ENCODE data around the gene TBC1D22A. TPM values are rescaled to one million over a fixed set of nuclear protein-coding genes. Genes with fewer than 3 reads are reported as not detected.

Gene TBC1D22A
- polyA plus RNA-seq, 1 donor from 2014 or later, result 9.3 TPM

GRCh38 chr22:47047321-47048122 is 285.1 kb downstream of the TBC1D22A start:
- Histone ChIP-seq H3K9ac (ENCODE audit: low read length) (no peak overlapping the region), H3K4me2 (ENCODE audit: low read length) (no peak overlapping the region), H3K36me3 (ENCODE audit: insufficient read depth, low read length) (no peaks in the 10 kb centered on the region), H4K20me1 (ENCODE audit: insufficient read depth) (no peaks in the 10 kb centered on the region), H3K27ac (ENCODE audit: low read length) (no peak overlapping the region), H2AFZ (ENCODE audit: low read depth, low read length) (no peak overlapping the region), H3K4me3 (ENCODE audit: low read length) (no peak overlapping the region), H3K9me3 (ENCODE audit: low read length) (no peaks in the 10 kb centered on the region), H3K79me2 (replicated peaks; ENCODE audit: insufficient read depth, low read length) (no peaks in the 10 kb centered on the region), H3K9me2 (ENCODE audit: insufficient read depth, low read length) (no peaks in the 10 kb centered on the region), H3K27me3 (ENCODE audit: insufficient read depth, low read depth, low read length) (no peaks in the 10 kb centered on the region), H3F3A (ENCODE audit: insufficient read depth, low read length, poor library complexity, severe bottlenecking) (no peaks in the 10 kb centered on the region)
- TF ChIP-seq EP300 (conservative IDR thresholded peaks at IDR 0.05; ENCODE audit: poor library complexity, severe bottlenecking) (no peak), SMC3 (conservative IDR thresholded peaks at IDR 0.05; ENCODE audit: poor library complexity) (no peak), MXI1 (conservative IDR thresholded peaks at IDR 0.05; ENCODE audit: poor library complexity, severe bottlenecking) (no peak), POLR2AphosphoS5 (IDR thresholded peaks at IDR 0.05) (no peak), RAD21 (conservative IDR thresholded peaks at IDR 0.05) (no peak), REST (IDR thresholded peaks at IDR 0.05; ENCODE audit: borderline replicate concordance) (no peak)
- TF ChIP-seq, protein P1, sequence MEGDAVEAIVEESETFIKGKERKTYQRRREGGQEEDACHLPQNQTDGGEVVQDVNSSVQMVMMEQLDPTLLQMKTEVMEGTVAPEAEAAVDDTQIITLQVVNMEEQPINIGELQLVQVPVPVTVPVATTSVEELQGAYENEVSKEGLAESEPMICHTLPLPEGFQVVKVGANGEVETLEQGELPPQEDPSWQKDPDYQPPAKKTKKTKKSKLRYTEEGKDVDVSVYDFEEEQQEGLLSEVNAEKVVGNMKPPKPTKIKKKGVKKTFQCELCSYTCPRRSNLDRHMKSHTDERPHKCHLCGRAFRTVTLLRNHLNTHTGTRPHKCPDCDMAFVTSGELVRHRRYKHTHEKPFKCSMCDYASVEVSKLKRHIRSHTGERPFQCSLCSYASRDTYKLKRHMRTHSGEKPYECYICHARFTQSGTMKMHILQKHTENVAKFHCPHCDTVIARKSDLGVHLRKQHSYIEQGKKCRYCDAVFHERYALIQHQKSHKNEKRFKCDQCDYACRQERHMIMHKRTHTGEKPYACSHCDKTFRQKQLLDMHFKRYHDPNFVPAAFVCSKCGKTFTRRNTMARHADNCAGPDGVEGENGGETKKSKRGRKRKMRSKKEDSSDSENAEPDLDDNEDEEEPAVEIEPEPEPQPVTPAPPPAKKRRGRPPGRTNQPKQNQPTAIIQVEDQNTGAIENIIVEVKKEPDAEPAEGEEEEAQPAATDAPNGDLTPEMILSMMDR (IDR thresholded peaks at IDR 0.05; ENCODE audit: poor library complexity, severe bottlenecking), result no peak

- H4K20me1 ChIP-seq (ENCODE audit: insufficient read depth), result no peaks in the 10 kb centered on the region
- H3K9me3 ChIP-seq (ENCODE audit: low read length), result no peaks in the 10 kb centered on the region
- no peak overlapping the region for H3K4me3 ChIP-seq (ENCODE audit: low read length)
- no peak overlapping the region for H3K27ac ChIP-seq (ENCODE audit: low read length)
- H3K9me2 ChIP-seq (ENCODE audit: insufficient read depth, low read length), result no peaks in the 10 kb centered on the region
- no peaks in the 10 kb centered on the region for H3F3A ChIP-seq (ENCODE audit: insufficient read depth, low read length, poor library complexity, severe bottlenecking)
- no peaks in the 10 kb centered on the region for H3K27me3 ChIP-seq (ENCODE audit: insufficient read depth, low read depth, low read length)
- H2AFZ ChIP-seq (ENCODE audit: low read depth, low read length), result no peak overlapping the region
- TF ChIP-seq, protein P1 (IDR thresholded peaks at IDR 0.05; ENCODE audit: poor library complexity, severe bottlenecking), result no peak
- TF ChIP-seq TAF1 (IDR thresholded peaks at IDR 0.05; ENCODE audit: low read depth), result no peak
- TF ChIP-seq EP300 (conservative IDR thresholded peaks at IDR 0.05; ENCODE audit: poor library complexity, severe bottlenecking), result no peak
- no peak for TF ChIP-seq EZH2 (IDR thresholded peaks at IDR 0.05; ENCODE audit: borderline replicate concordance, insufficient read depth, low read length, poor library complexity, severe bottlenecking)
- no peaks in the 10 kb centered on the region for H3K79me2 ChIP-seq (replicated peaks; ENCODE audit: insufficient read depth, low read length)
- H3K4me2 ChIP-seq (ENCODE audit: low read length), result no peak overlapping the region
- no peaks in the 10 kb centered on the region for H3K36me3 ChIP-seq (ENCODE audit: insufficient read depth, low read length)
- no peak overlapping the region for H3K9ac ChIP-seq (ENCODE audit: low read length)
Measured at GRCh38 chr22:47048123-47049077, 285.9 kb downstream of the TBC1D22A start.
